Right forelimb (tissue), 1 donor: ENCODE data around the gene ZNF835.
A peak's percentile ranks its signal among the peaks of the same experiment; 100 is the strongest.
"Not testable (repeated sequence)": the region's sequence is repeated elsewhere in the genome, so short reads cannot be mapped to it uniquely, and the experiment has no call there.

Source experiments
- DNase-seq: peaks from one replicate; pipeline ENCODE4 v3.0.0-alpha.2; 2018

Gene ZNF835

DNA sequence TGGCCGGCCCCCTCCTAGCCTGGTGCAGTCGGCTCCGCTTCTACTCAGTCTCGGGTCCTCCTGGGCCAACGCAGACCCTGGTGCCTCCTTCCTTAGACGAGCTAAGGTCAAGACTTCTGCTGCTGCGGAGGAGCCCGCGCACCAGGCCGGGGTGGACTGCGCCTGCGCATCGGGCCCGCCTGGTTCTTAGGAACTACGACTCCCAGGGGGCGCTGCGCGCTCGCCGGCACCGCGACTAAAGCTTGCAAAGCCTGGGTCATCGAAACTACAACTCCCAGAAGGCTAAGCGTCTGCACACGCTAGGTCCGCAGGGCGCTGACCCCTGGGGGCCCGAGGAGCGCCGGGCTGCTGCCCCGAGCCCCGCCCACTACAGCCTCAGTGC lies at the start of gene ZNF835:
ZNF835 (minus strand) TSS at position 145 of the 382 bp plus-strand sequence. CDS start 6,559 bp downstream, outside the sequence.
- DNase-seq, result peak; percentile 92

DNA sequence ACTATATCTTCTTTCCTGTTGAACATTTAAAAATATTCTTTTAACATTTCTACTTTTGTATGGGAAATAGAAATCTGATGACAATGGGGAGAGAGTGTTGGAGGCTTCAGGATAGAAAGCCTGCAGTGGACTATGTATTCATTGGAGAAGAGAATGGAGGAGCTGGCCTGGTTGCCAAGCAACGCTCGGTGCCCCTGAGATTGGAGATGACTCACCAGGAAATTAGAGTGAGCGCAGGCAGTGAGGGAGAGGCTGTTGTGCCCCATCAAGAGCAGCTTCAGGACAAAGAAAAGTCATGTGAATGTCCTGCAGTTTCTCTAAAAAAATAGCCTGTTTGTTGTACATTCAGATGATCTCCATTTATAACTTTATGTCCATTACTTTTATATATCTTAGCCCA lies 48.7 kb upstream of the ZNF835 start:
- DNase-seq, result no peak

GRCh38 chr19:56718231-56718630 lies 46.7 kb upstream of the ZNF835 start:
- DNase-seq, result no peak

GRCh38 chr19:56712611-56713276 lies 41.2 kb upstream of the ZNF835 start:
- no peak for DNase-seq

GRCh38 chr19:56710437-56710836 lies 38.9 kb upstream of the ZNF835 start:
- DNase-seq, result no peak

DNA sequence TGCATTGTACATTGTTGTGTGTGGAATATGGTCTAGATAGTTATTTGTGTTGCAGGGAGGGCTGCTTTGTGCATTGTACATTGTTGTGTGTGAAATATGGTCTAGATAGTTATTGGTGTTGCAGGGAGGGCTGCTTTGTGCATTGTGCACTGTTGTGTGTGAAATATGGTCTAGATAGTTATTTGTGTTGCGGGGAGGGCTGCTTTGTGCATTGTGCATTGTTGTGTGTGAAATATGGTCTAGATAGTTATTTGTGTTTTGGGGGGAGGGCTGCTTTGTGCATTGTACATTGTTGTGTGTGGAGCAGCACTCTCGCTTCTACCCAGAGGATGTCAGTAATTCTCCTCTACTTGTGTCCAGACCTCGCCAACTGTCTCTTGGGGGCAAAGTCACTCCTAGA lies 36.3 kb upstream of the ZNF835 start:
- no peak for DNase-seq

DNA sequence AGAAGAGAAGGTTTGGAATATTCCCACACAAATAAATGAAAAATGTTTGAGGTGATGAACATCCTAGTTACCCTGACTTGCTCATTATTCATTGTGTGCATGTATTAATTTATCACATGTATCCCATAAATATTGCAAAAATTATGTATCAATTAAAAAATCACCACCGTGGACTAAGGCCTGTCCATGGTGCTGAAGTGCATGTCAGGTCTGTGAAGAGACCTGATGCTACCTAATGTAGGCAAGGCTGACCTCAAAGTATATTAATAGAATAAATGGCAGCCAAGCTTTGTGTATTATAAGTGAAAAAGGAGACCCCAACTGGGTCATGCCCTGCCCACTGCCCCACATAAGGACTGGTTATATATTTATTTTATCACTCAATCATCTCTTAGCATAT lies 34.4 kb upstream of the ZNF835 start:
- no peak for DNase-seq

GRCh38 chr19:56701895-56702294 lies 30.3 kb upstream of the ZNF835 start:
- DNase-seq, result no peak

DNA sequence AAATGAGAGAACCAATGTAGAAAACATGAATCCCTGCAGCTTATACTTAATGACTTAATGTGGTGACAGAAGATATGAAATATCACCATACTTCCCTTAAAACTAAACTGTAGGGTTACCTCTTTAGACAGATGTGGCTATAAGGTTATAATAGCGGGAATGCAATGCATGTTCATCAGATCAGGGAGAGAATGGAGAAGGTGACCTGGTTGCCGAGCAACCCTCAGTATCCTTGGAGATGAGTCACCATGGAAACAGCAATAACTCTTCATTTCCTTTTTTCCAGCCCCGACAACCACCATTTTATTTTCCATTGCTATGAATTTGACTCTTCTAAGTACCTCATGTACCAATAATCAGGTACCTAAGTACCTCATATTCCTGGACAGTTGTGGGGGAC lies 28.0 kb upstream of the ZNF835 start:
- DNase-seq, result no peak

DNA sequence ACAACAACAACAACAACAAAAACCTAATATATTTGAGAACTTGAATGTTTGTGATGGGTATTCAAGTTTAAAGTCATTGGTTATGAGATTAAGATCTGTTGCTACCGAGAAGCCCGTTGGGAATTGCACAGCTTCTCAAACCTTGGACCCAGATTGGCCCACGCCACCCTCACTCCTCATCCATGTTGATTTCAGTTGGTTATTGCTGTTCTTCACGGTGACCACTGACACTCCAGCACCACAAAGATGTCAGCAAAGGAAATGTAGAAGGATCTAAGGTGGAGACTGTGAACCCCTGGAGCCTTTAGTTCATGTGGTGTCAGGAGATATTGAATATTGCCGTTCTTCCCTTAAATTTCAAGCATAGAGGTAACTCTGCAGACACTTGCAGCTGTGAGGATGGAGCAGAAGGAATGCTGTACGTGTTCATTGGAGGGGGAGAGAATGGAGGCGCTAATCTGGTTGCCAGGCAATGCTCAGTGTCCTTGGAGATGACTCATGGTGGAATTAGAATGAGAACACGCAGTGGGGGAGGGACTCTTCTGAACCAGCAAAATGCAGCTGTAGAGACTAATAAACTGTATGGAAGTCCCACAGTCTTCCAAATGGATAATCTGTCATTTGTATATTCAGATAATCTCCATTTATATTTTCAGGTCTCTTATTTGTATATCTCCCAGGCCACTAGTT lies 20.8 kb upstream of the ZNF835 start:
- DNase-seq, result no peak

- no peak for DNase-seq
Observed at GRCh38 chr19:56690670-56691069, 19.1 kb upstream of the ZNF835 start.

- DNase-seq, result no peak
Observed at GRCh38 chr19:56689198-56689597, 17.6 kb upstream of the ZNF835 start.

DNA sequence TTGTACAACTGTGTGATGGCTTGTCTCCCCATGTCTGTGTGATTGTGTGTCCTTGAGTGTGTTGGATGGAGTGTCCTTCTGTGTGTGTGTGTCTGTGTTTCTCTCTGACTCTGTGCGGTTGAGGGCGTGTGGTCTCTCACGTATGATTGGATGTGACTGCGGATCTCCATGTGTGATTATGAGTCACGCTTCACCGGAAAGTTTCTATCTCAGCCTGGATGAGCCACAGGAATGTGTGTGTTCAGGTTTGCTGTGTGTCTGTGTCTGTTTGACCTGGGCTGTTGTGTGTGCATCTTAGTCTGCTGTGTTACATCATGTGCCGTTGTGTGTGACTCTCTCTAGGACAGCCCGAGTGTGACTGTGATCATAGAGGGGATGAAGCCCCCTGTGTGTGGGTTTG lies 15.5 kb upstream of the ZNF835 start:
- DNase-seq, result no peak

DNA sequence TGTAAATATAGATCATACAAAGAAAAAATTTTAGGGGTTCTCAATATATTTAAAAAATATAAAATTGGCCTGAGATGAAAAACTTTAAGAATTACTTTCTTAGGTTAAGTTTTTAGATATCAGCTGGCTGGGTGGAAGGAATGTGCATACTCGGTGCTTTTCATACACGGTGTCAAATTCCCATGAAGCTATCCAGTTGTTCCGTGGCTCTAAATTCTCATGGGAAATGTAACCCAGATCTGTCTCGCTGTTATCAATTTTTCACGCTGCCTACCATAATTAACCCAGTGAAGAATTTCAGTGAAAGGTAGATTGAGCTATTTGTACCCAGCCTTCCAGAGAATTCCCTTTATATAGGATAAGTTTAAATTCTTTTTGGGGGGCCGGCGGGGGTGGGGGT lies 11.6 kb upstream of the ZNF835 start:
- DNase-seq, result no peak

- no peak for DNase-seq
Observed at GRCh38 chr19:56681702-56682101, 10.1 kb upstream of the ZNF835 start.

- DNase-seq, result no peak
Observed at GRCh38 chr19:56678205-56678604, 6.6 kb upstream of the ZNF835 start.

DNA sequence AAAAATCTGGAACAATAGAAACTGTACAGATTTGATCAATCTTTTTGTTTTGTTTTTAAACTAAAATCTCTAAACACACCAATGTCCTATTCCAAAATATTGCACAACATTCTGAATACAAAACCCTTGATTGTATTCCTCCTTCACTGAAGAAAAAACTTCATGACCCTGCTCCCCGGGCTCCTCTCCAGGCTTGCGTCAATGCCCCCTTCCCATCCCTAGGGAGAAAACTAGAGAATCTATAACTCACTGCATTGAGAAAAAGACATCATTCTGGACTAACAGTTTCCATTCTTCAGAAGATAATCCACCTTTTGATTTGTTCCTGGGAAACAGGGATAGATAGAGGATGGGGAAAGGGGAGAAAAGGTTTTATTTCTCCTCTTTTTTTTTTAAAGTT lies 1.1 kb upstream of the ZNF835 start:
- not testable (repeated sequence) for DNase-seq

DNA sequence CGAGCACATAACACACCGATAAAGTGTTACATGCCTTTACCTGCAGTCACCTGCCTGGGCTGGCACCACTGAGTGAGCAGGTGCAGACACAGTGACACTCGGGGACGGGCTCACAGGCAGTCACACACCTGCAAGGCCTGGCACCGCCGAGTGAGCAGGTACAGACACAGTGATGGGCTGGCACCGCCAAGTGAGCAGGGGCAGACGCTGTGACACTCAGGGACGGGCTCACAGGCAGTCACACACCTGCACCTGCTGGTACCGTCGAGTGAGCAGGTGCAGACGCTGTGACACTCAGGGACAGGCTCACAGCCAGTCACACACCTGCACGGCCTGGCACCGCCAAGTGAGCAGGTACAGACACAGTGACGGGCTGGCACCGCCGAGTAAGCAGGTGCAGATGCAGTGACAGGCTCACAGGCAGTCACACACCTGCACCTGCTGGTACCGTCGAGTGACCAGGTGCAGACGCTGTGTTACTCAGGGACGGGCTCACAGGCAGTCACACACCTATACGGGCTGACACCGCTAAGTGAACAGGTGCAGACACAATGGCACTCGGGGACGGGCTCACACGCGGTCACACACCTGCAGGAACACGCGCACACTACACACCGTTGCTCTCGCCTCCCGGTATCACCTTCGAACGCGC lies 470 bp downstream of the ZNF835 start:
- no peak for DNase-seq

- DNase-seq, result no peak
Observed at GRCh38 chr19:56670401-56670960, 1.1 kb downstream of the ZNF835 start.

DNA sequence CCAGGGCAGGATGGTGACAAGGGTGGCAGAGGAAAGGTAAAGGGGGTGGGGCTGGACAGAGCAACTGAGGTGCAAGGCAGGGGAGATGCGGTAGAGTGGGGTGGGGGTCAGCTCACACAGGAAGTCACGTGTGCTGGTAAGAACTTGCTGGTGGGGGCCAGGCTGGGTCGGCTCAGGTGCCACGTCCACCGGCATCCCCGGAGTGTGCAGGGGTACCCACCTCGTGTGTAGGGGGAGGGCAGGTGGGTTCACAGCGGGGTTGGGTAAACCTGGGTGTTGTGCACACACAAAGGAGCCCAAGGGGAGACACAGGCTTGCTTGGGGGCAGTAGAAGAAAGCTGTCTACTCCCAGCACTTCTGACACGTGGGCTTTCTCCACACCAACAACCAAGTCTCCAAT lies 2.9 kb downstream of the ZNF835 start:
- DNase-seq, result no peak

GRCh38 chr19:56667311-56667870 lies 4.2 kb downstream of the ZNF835 start:
- no peak for DNase-seq

DNA sequence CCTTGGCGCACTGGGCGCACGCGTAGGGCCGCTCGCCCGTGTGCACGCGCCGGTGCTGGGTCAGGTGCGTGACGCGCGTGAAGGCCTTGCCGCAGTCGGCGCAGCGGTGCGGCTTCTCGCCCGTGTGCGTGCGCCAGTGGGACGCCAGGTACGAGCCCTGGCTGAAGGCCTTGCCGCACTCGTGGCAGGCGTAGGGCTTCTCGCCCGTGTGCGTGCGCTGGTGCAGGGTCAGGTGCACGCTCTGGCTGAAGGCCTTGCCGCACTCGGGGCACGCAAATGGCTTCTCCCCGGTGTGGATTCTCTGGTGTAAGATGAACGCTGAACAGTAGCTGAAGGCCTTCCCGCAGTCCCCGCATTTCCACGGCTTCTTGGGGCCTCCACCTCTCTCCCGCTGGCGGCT lies 7.0 kb downstream of the ZNF835 start:
- DNase-seq, result no peak

- DNase-seq, result no peak
Observed at GRCh38 chr19:56663931-56664500, 7.5 kb downstream of the ZNF835 start.
